ENCODE data around the gene NDUFAF8.

DNA sequence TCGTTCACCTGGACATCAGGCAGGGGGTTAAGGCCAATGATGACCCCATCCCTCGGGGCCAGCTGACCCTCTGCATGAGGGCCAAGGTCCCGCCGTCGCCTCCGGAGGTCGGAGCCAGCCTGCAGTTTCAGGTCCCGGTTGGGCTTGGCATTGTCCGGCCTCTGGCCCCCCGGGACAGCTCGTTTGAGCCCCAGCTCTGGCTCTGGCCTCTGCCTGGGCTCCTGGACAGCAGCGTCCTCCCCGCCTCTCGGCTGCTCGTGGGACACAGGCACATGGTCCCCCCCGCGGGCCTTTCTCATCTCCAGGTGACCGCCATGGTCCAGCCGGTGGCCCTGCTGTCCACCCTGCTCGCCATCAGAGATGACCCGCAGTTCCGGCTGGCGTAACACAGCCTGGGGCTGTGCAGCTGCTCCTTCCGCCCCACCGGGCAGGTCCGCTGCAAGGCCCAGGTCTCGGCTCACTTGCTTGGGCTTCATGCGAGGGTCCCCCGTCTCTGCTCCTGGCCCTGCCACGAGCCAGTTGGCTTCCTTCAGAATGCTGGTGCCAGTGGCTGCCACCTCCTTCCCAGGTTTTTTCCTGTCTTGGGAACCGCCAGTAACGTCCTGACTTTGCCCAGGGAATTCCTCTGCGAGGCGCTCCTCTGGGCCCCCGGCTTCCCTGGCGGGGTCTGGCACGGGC lies 6.7 kb downstream of the NDUFAF8 start:
- no peak for TF ChIP-seq POLR2A (IDR thresholded peaks at IDR 0.05)
- TF ChIP-seq, protein P1, sequence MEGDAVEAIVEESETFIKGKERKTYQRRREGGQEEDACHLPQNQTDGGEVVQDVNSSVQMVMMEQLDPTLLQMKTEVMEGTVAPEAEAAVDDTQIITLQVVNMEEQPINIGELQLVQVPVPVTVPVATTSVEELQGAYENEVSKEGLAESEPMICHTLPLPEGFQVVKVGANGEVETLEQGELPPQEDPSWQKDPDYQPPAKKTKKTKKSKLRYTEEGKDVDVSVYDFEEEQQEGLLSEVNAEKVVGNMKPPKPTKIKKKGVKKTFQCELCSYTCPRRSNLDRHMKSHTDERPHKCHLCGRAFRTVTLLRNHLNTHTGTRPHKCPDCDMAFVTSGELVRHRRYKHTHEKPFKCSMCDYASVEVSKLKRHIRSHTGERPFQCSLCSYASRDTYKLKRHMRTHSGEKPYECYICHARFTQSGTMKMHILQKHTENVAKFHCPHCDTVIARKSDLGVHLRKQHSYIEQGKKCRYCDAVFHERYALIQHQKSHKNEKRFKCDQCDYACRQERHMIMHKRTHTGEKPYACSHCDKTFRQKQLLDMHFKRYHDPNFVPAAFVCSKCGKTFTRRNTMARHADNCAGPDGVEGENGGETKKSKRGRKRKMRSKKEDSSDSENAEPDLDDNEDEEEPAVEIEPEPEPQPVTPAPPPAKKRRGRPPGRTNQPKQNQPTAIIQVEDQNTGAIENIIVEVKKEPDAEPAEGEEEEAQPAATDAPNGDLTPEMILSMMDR (IDR thresholded peaks at IDR 0.05) = no peak

Measured in body of pancreas (tissue), 4 donors.